GM12878 (cell line): Measurements from ENCODE around the gene SIMC1. TPM values are rescaled to one million over a fixed set of nuclear protein-coding genes. Genes with fewer than 3 reads are reported as not detected.
"Not testable (repeated sequence)": the region's sequence is repeated elsewhere in the genome, so short reads cannot be mapped to it uniquely, and the experiment has no call there.

Experiments used
- ATAC-seq: fragments of 200-7000 bp; cut with Tn5 transposase; 3 replicates; pipeline ENCODE4 v1.9.1; 2020; ENCODE audit warnings: mild to moderate bottlenecking, moderate library complexity
- BruUV-seq: library from RNA; stranded (reverse); fragments of 400-500 nt; replicated peaks from 2 replicates; lab custom pipeline; 2021; lab: Mats Ljungman, UMichigan
- CTCF ChIA-PET: fragments of 300-600 bp; sonication (Branson Sonifier 250); formaldehyde crosslinking; extraction: SDS; loops from one replicate; lab custom pipeline; 2021; ENCODE audit warnings: inconsistent platforms; lab: Yijun Ruan, JAX
- POLR2A ChIA-PET: fragments of 350-600 bp; formaldehyde crosslinking; extraction: SDS; loops from one replicate; lab custom pipeline; 2021; ENCODE audit warnings: inconsistent platforms; lab: Charles Lee
- RAD21 ChIA-PET: fragments of 300-600 bp; sonication (Branson Sonifier 250); formaldehyde crosslinking; loops from one replicate; lab custom pipeline; 2023; ENCODE audit warnings: antibody characterized with exemption; ENCODE audit not compliant: unreplicated experiment; lab: Charles Lee
- SMC1A ChIA-PET: fragments of 300-600 bp; sonication (Branson Sonifier 250); formaldehyde crosslinking; loops from one replicate; lab custom pipeline; 2023; ENCODE audit not compliant: unreplicated experiment, uncharacterized antibody; lab: Charles Lee
- DNase-seq: peaks from one replicate; pipeline ENCODE4 v3.0.0-alpha.2; 2011; ENCODE audit warnings: low read depth, low spot score
- FAIRE-seq: peaks from 3 replicates; lab custom pipeline; 2011; peaks lifted over from hg19 to GRCh38; lab: Jason Lieb, UNC
- H2AFZ ChIP-seq: 2 replicates; pipeline ENCODE4 v1.6.0; 2011; ENCODE audit warnings: low read depth, low read length, control low read depth; ENCODE audit not compliant: control insufficient read depth
- H3K27ac ChIP-seq: 2 replicates; pipeline ENCODE4 v1.5.1; 2011; ENCODE audit warnings: control low read depth; ENCODE audit not compliant: control insufficient read depth, insufficient read depth
- H3K27me3 ChIP-seq, 2 experiments: replicated peaks in 1 of 2; 2 replicates each; pipeline versions ENCODE4 v1.6.0 to v1.6.1; 2011; ENCODE audit warnings: low read length in 1 of 2; ENCODE audit not compliant: control insufficient read depth in 2 of 2, insufficient read depth in 2 of 2
- H3K36me3 ChIP-seq, 2 experiments: 2 replicates each; pipeline ENCODE4 v1.5.1; 2011; ENCODE audit warnings: low read length in 1 of 2; ENCODE audit not compliant: control insufficient read depth in 2 of 2, insufficient read depth in 2 of 2
- H3K4me1 ChIP-seq: 2 replicates; pipeline ENCODE4 v1.6.1; 2011; ENCODE audit warnings: mild to moderate bottlenecking, low read length, moderate library complexity, mixed read lengths; ENCODE audit not compliant: control insufficient read depth, insufficient read depth
- H3K4me2 ChIP-seq: 2 replicates; pipeline ENCODE4 v1.6.0; 2011; ENCODE audit warnings: control low read depth; ENCODE audit not compliant: control insufficient read depth, insufficient read depth
- H3K4me3 ChIP-seq: fragments of 200-600 bp; sonication (generic); 2 replicates; pipeline ENCODE4 v1.5.1; 2016
- H3K79me2 ChIP-seq: 2 replicates; pipeline ENCODE4 v1.6.0; 2011; ENCODE audit warnings: low read length; ENCODE audit not compliant: control insufficient read depth, insufficient read depth
- H3K9ac ChIP-seq: 2 replicates; pipeline ENCODE4 v1.8.0; 2011; ENCODE audit warnings: low read length, control low read depth, mixed read lengths; ENCODE audit not compliant: control insufficient read depth, insufficient read depth
- H3K9me3 ChIP-seq: replicated peaks from 3 replicates; pipeline ENCODE4 v1.5.1; 2011; ENCODE audit warnings: mild to moderate bottlenecking, low read length; ENCODE audit not compliant: control insufficient read depth, insufficient read depth
- H4K20me1 ChIP-seq: 2 replicates; pipeline ENCODE4 v1.6.0; 2011; ENCODE audit not compliant: control insufficient read depth, insufficient read depth
- IKZF2 ChIP-seq, 2 experiments: fragments of 450-650 bp; IDR thresholded peaks; 2 replicates each; pipeline ENCODE4 v1.6.1; 2017; ENCODE audit warnings: mild to moderate bottlenecking in 2 of 2, moderate library complexity in 2 of 2
- MYB ChIP-seq: fragments of 150-350 bp; IDR thresholded peaks from 2 replicates; pipeline ENCODE4 v1.6.1; 2014; ENCODE audit warnings: mild to moderate bottlenecking, low read depth, low read length, borderline replicate concordance
- TBL1XR1 ChIP-seq: IDR thresholded peaks from 2 replicates; pipeline ENCODE4 v1.6.1; 2012; ENCODE audit warnings: low read depth, low read length, improper control_type of control experiment
- ZBTB4 ChIP-seq: fragments of 450-650 bp; formaldehyde crosslinking; IDR thresholded peaks from 2 replicates; pipeline ENCODE4 v1.4.0; 2022; ENCODE audit warnings: mild to moderate bottlenecking, moderate library complexity
- WGBS: methylation state at CpG from one replicate; pipeline ENCODE4 v1.1.6; 2016; ENCODE audit warnings: low lambda C conversion rate; ENCODE audit not compliant: insufficient replicate concordance, insufficient coverage; ENCODE audit errors: missing lambda C conversion rate; 5-methylcytosine and 5-hydroxymethylcytosine counted together
- in situ Hi-C: fragments of 300-500 bp; cut with MboI; formaldehyde crosslinking; loops from 9 replicates; pipeline ENCODE4 v1.14.3; 2018; ENCODE audit warnings: mixed read lengths
- intact Hi-C: fragments of 100-400 bp; cut with micrococcal nuclease; formaldehyde crosslinking; loops from one replicate; pipeline ENCODE4 v1.14.2; 2022; ENCODE audit not compliant: unreplicated experiment
- polyA plus RNA-seq, 11 experiments: library from polyadenylated mRNA; depleted of rRNA in 4 of 11; unstranded in 6 of 11; stranded (reverse) in 5 of 11; fragments of >200 nt; fragmentation: Nextera tagmentation in 4 of 11; fragmentation: Illumina TruSeq in 1 of 11; extraction: Ambion mirVana in 4 of 11; extraction: Trizol in 1 of 11; gene quantifications; 1 replicate in 1 of 11; 2 replicates in 10 of 11; pipeline versions ENCODE4 v1.2.1 to v1.2.3, GENCODE V29; 2011 to 2016; ENCODE audit warnings: inconsistent platforms in 2 of 11, missing spikeins in 2 of 11, low read depth in 1 of 11
- total RNA-seq, 4 experiments: library from RNA; depleted of rRNA in 3 of 4; stranded (reverse); fragments of >200 nt in 3 of 4; fragmentation: Illumina TruSeq in 1 of 4; extraction: Trizol in 1 of 4; gene quantifications; 2 replicates each; pipeline versions ENCODE4 v1.2.1 to v1.2.3, GENCODE V29; 2013 to 2021
- TF ChIP-seq, protein P1 (sequence below): fragments of 450-650 bp; IDR thresholded peaks from 2 replicates; pipeline ENCODE4 v1.6.1; 2016; ENCODE audit warnings: mild to moderate bottlenecking
- TF ChIP-seq, protein P2 (sequence below): fragments of 150-350 bp; IDR thresholded peaks from 2 replicates; pipeline ENCODE4 v1.6.1; 2016; ENCODE audit warnings: low read depth, low read length

SIMC1 gene
- total and polyA plus RNA-seq, 10 of the 15 experiments (the other 5 are each of a cell fraction or from before 2014, with no cell fraction given) = 3.0 to 16.5 (median 10.4) TPM

GRCh38 chr5:176203086-176203485 is 35.1 kb upstream of the SIMC1 start (continued):
- TF ChIP-seq, protein P1, sequence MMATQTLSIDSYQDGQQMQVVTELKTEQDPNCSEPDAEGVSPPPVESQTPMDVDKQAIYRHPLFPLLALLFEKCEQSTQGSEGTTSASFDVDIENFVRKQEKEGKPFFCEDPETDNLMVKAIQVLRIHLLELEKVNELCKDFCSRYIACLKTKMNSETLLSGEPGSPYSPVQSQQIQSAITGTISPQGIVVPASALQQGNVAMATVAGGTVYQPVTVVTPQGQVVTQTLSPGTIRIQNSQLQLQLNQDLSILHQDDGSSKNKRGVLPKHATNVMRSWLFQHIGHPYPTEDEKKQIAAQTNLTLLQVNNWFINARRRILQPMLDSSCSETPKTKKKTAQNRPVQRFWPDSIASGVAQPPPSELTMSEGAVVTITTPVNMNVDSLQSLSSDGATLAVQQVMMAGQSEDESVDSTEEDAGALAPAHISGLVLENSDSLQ = no peak
- TF ChIP-seq IKZF2 (IDR thresholded peaks at IDR 0.05) (no peak), MYB (no peak), TBL1XR1 (no peak), ZBTB4 (CRISPR knock-in tag) (no peak)
- TF ChIP-seq, protein P2, sequence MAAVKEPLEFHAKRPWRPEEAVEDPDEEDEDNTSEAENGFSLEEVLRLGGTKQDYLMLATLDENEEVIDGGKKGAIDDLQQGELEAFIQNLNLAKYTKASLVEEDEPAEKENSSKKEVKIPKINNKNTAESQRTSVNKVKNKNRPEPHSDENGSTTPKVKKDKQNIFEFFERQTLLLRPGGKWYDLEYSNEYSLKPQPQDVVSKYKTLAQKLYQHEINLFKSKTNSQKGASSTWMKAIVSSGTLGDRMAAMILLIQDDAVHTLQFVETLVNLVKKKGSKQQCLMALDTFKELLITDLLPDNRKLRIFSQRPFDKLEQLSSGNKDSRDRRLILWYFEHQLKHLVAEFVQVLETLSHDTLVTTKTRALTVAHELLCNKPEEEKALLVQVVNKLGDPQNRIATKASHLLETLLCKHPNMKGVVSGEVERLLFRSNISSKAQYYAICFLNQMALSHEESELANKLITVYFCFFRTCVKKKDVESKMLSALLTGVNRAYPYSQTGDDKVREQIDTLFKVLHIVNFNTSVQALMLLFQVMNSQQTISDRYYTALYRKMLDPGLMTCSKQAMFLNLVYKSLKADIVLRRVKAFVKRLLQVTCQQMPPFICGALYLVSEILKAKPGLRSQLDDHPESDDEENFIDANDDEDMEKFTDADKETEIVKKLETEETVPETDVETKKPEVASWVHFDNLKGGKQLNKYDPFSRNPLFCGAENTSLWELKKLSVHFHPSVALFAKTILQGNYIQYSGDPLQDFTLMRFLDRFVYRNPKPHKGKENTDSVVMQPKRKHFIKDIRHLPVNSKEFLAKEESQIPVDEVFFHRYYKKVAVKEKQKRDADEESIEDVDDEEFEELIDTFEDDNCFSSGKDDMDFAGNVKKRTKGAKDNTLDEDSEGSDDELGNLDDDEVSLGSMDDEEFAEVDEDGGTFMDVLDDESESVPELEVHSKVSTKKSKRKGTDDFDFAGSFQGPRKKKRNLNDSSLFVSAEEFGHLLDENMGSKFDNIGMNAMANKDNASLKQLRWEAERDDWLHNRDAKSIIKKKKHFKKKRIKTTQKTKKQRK = no peak

DNA sequence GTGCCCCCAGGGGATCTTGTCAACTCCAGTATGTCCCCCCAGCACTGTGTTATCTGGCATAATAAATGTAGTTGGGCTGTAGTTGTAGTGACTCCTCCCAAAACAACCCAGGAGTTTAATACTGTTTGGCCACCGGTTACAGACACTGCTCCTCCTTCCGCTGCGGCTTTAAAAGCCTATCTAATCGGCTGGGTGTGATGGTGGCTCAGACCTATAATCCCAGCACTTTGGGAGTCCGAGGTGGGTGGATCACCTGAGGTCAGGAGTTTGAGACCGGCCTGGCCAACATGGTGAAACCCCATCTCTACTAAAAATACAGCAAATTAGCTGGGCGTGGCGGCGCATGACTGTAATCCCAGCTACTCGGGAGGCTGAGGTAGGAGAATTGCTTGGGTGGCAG is 34.7 kb upstream of the SIMC1 start:
- H3K27ac ChIP-seq, DNase-seq, H3K79me2 ChIP-seq, RAD21 ChIA-PET, H3K36me3 ChIP-seq, H3K27me3 ChIP-seq, CTCF ChIA-PET, FAIRE-seq, H3K9me3 ChIP-seq, H3K4me2 ChIP-seq, H2AFZ ChIP-seq, BruUV-seq, ATAC-seq, H3K4me1 ChIP-seq, SMC1A ChIA-PET, H4K20me1 ChIP-seq, intact Hi-C loops, H3K4me3 ChIP-seq, POLR2A ChIA-PET, H3K9ac ChIP-seq: not testable (repeated sequence)
- in situ Hi-C loops = loop anchor here (5.0 kb wide), 1 partner anchor 1734 kb away; no protein-coding TSS in a partner anchor
- WGBS = 59% methylated on average over 10 of the region's 10 CpGs

DNA sequence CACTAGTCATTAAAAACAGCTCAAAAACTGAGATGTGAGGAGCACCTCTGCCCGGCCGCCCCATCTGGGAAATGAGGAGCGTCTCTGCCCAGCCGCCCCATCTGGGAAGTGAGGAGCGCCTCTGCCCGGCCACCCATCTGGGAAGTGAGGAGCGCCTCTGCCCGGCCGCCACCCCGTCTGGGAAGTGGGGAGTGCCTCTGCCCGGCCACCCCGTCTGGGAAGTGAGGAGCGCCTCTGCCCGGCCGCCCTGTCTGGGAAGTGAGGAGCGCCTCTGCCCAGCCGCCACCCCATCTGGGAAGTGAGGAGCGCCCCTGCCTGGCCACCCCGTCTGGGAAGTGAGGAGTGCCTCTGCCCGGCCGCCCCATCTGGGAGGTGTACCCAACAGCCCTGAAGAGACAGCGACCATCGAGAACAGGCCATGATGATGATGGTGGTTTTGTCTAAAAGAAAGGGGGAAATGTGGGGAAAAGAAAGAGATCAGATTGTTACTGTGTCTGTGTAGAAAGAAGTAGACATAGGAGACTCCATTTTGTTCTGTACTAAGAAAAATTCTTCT is 23.7 kb upstream of the SIMC1 start:
- BruUV-seq, H2AFZ ChIP-seq, H3K27ac ChIP-seq, intact Hi-C loops, H3K4me2 ChIP-seq, H3K9ac ChIP-seq, FAIRE-seq, H3K4me1 ChIP-seq, POLR2A ChIA-PET, H3K9me3 ChIP-seq, H3K36me3 ChIP-seq, H3K27me3 ChIP-seq, CTCF ChIA-PET, SMC1A ChIA-PET, DNase-seq, H3K4me3 ChIP-seq, H4K20me1 ChIP-seq, H3K79me2 ChIP-seq, RAD21 ChIA-PET, ATAC-seq: not testable (repeated sequence)
- WGBS = 68% methylated on average over 15 of the region's 23 CpGs
- in situ Hi-C loops = loop anchor here (5.0 kb wide), 1 partner anchor 1478 kb away; no protein-coding TSS in a partner anchor
